Measurements from ENCODE around the gene TMEM150C.
"Not testable (repeated sequence)": the region's sequence is repeated elsewhere in the genome, so short reads cannot be mapped to it uniquely, and the experiment has no call there.

Gene TMEM150C

DNA sequence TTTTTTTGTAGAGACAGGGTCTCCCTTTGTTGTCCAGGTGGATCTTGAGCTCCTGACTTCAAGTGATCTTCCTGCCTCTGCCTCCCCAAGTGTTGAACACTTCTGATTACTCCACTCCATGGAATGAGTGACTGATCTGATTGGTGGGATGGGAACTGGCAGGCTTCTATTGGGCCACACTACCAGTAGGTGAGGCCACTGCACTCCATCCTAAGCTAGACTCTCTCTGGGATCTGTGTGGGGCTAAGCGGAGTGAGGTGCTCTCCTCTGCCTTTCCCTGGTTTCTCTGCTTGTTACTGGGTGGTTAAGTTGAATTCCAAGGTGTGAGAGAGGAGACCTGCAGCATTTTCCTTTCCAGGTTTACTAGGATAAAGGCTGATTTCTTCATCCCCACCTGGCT lies 72.7 kb downstream of the TMEM150C start:
- H3K4me1 Mint-ChIP-seq (ENCODE audit: low read depth): no peaks in the 10 kb centered on the region
- no peak for DNase-seq (ENCODE audit: low spot score)
- H3K27ac Mint-ChIP-seq: no peak overlapping the region
- no peaks in the 10 kb centered on the region for H3K9me3 Mint-ChIP-seq
- H3K36me3 Mint-ChIP-seq (ENCODE audit: low read depth): no peaks in the 10 kb centered on the region
- no peak overlapping the region for H3K4me3 Mint-ChIP-seq
- H3K27me3 Mint-ChIP-seq (ENCODE audit: low read depth): no peaks in the 10 kb centered on the region

DNA sequence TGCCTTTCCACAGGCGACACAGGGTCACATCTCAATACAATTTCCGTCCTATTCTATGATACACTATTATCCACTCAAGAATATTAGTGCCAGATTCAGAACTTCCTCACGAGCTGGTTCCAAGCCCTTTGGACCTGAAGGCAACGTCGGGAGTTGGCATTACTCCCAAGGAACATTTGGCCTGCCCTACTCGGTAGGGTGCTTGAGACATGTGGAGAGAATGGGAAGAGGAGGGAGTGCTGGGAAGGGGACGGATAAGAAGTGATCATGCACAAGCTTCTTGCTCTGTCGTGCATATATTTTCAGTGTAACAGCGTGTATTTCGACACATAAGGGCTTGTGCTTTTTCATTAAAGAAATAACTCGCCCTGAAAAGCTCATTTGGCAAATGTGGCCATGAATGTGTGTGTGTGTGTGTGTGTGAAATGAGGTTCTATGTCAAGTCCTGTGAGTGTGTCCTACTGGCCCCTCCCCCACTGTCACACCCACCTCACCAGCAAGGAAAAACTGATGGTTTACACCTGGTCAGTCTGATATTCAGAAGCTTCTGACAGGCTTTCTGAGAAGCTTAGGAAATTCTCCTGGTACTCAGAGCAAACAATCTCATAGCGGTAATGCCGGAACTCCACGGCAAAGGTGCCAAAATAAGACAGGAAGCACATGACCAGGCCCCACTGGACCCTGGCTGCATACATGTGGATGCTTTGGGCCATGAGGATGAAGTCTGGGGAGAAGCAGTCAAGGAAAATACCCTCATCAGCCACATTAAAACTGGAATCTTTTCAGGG lies 76.6 kb downstream of the TMEM150C start:
- DNase-seq (ENCODE audit: low spot score): no peak
- H3K4me1 Mint-ChIP-seq (ENCODE audit: low read depth): no peaks in the 10 kb centered on the region
- no peaks in the 10 kb centered on the region for H3K27me3 Mint-ChIP-seq (ENCODE audit: low read depth)
- H3K27ac Mint-ChIP-seq: no peak overlapping the region
- H3K36me3 Mint-ChIP-seq (ENCODE audit: low read depth): peaks cover 4% of the 10 kb centered on the region
- no peaks in the 10 kb centered on the region for H3K9me3 Mint-ChIP-seq
- no peak overlapping the region for H3K4me3 Mint-ChIP-seq

GRCh38 chr4:82482387-82482786 lies 79.4 kb downstream of the TMEM150C start:
- Mint-ChIP-seq H3K27me3 (ENCODE audit: low read depth) (no peaks in the 10 kb centered on the region), H3K27ac (no peak overlapping the region), H3K9me3 (no peaks in the 10 kb centered on the region), H3K36me3 (ENCODE audit: low read depth) (peaks cover 6% of the 10 kb centered on the region), H3K4me1 (ENCODE audit: low read depth) (no peaks in the 10 kb centered on the region), H3K4me3 (no peak overlapping the region)
- no peak for DNase-seq (ENCODE audit: low spot score)

- Mint-ChIP-seq H3K36me3 (ENCODE audit: low read depth) (peaks cover 6% of the 10 kb centered on the region), H3K4me3 (no peak overlapping the region), H3K27me3 (ENCODE audit: low read depth) (no peaks in the 10 kb centered on the region), H3K9me3 (no peaks in the 10 kb centered on the region), H3K4me1 (ENCODE audit: low read depth) (no peaks in the 10 kb centered on the region), H3K27ac (no peak overlapping the region)
- DNase-seq (ENCODE audit: low spot score): no peak
These were observed 80.3 kb downstream of the TMEM150C start for GRCh38 chr4:82481506-82481840.

- H3K27me3 Mint-ChIP-seq (ENCODE audit: low read depth): no peaks in the 10 kb centered on the region
- no peak overlapping the region for H3K4me3 Mint-ChIP-seq
- no peak for DNase-seq (ENCODE audit: low spot score)
- H3K27ac Mint-ChIP-seq: no peak overlapping the region
- H3K9me3 Mint-ChIP-seq: no peaks in the 10 kb centered on the region
- no peaks in the 10 kb centered on the region for H3K4me1 Mint-ChIP-seq (ENCODE audit: low read depth)
- H3K36me3 Mint-ChIP-seq (ENCODE audit: low read depth): peaks cover 6% of the 10 kb centered on the region
These were observed 80.8 kb downstream of the TMEM150C start for GRCh38 chr4:82480771-82481505.

DNA sequence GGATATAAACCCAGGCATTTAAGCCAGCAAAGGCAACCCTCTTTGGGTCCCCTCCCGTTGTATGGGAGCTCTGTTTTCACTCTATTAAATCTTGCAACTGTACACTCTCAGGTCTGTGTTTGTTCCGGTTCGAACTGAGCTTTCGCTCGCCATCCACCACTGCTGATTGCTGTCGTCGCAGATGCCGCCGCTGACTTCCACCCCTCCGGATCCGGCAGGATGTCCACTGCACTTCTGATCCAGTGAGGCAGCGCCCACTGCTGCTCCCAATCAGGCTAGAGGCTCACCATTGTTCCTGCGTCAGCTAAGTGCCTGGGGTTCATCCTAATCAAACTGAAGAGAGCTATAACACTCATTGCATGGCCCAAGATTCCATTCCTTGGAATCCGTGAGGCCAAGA lies 82.2 kb downstream of the TMEM150C start:
- Mint-ChIP-seq H3K36me3 (ENCODE audit: low read depth) (peaks cover 6% of the 10 kb centered on the region), H3K27ac (no peak overlapping the region), H3K4me1 (ENCODE audit: low read depth) (no peaks in the 10 kb centered on the region), H3K27me3 (ENCODE audit: low read depth) (no peaks in the 10 kb centered on the region), H3K4me3 (no peak overlapping the region), H3K9me3 (no peaks in the 10 kb centered on the region)
- no peak for DNase-seq (ENCODE audit: low spot score)

DNA sequence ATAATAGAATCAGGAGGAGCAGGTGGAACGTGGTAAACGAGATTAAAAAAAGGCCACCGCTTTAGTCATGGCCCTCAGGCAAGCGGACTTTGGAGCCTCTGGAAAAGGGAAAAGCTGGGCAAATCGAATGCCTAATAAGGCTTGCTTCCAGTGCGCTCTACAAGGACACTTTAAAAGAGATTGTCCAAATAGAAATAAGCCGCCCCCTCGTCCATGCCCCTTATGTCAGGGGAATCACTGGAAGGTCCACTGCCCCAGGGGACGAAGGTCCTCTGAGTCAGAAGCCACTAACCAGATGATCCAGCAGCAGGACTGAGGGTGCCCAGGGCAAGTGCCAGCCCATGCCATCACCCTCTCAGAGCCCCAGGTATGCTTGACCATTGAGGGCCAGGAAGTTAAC lies 84.3 kb downstream of the TMEM150C start:
- DNase-seq (ENCODE audit: low spot score); H3K4me1 Mint-ChIP-seq (ENCODE audit: low read depth); H3K36me3 Mint-ChIP-seq (ENCODE audit: low read depth); H3K27me3 Mint-ChIP-seq (ENCODE audit: low read depth); H3K4me3 Mint-ChIP-seq; H3K27ac Mint-ChIP-seq; H3K9me3 Mint-ChIP-seq: not testable (repeated sequence)

GRCh38 chr4:82475931-82476330 lies 85.9 kb downstream of the TMEM150C start:
- H3K4me1 Mint-ChIP-seq (ENCODE audit: low read depth); H3K27me3 Mint-ChIP-seq (ENCODE audit: low read depth); H3K4me3 Mint-ChIP-seq; H3K9me3 Mint-ChIP-seq; DNase-seq (ENCODE audit: low spot score); H3K36me3 Mint-ChIP-seq (ENCODE audit: low read depth); H3K27ac Mint-ChIP-seq: not testable (repeated sequence)

DNA sequence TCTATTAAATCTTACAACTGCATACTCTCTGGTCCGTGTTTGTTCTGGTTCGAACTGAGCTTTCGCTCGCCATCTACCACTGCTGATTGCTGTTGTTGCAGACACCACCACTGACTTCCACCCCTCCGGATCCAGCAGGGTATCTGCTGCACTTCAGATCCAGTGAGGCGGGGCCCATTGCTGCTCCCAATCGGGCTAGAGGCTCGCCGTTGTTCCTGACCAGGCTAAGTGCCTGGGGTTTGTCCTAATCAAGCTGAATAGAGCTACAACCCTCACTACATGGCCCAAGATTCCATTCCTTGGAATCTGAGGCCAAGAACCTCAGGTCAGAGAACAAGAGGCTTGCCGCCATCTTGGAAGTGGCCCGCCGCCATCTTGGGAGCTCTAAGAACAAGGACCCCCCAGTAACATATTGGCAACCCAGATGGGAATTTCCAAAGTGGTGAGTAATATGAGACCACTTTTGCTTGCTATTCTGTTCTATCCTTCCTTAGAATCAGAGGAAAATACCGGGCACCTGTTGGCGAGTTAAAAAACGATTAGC lies 88.1 kb downstream of the TMEM150C start:
- H3K9me3 Mint-ChIP-seq: no peaks in the 10 kb centered on the region
- H3K27ac Mint-ChIP-seq: no peak overlapping the region
- peaks cover 2% of the 10 kb centered on the region for H3K36me3 Mint-ChIP-seq (ENCODE audit: low read depth)
- H3K27me3 Mint-ChIP-seq (ENCODE audit: low read depth): no peaks in the 10 kb centered on the region
- no peak for DNase-seq (ENCODE audit: low spot score)
- H3K4me3 Mint-ChIP-seq: no peak overlapping the region
- H3K4me1 Mint-ChIP-seq (ENCODE audit: low read depth): no peaks in the 10 kb centered on the region

- not testable (repeated sequence) for DNase-seq (ENCODE audit: low spot score); H3K27me3 Mint-ChIP-seq (ENCODE audit: low read depth); H3K9me3 Mint-ChIP-seq; H3K4me1 Mint-ChIP-seq (ENCODE audit: low read depth); H3K36me3 Mint-ChIP-seq (ENCODE audit: low read depth); H3K4me3 Mint-ChIP-seq; H3K27ac Mint-ChIP-seq
These were observed 88.7 kb downstream of the TMEM150C start for GRCh38 chr4:82473080-82473479.

DNA sequence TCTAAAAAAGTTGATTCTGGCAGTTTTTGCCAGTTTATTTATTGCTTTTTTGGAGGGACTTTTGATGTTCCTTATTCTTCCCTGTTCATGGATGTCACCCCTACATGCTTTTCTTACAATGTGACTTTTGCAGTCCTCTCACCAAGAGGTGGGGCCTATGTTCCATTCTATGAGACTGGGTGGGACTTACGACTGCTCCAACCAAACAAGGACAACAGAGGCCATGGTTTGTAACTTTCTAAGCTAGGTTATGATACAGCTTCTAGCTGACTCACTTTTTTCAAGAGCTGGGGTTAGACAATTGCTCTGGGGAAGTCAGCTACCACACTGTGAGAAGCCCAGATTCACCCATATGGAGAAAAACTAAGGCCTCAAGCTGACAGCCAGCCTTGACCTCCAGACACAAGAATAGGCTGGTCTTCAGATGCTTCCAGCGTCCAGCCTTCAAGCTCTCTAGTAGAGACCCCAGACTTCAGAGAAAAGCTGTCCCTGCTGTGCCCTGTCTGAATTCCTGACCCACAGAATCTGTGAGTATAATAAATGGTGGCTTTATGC lies 91.9 kb downstream of the TMEM150C start:
- DNase-seq (ENCODE audit: low spot score): no peak
- H3K4me1 Mint-ChIP-seq (ENCODE audit: low read depth): no peaks in the 10 kb centered on the region
- H3K36me3 Mint-ChIP-seq (ENCODE audit: low read depth): peaks cover 5% of the 10 kb centered on the region
- H3K27ac Mint-ChIP-seq: no peak overlapping the region
- H3K4me3 Mint-ChIP-seq: no peak overlapping the region
- H3K27me3 Mint-ChIP-seq (ENCODE audit: low read depth): no peaks in the 10 kb centered on the region
- no peaks in the 10 kb centered on the region for H3K9me3 Mint-ChIP-seq

DNA sequence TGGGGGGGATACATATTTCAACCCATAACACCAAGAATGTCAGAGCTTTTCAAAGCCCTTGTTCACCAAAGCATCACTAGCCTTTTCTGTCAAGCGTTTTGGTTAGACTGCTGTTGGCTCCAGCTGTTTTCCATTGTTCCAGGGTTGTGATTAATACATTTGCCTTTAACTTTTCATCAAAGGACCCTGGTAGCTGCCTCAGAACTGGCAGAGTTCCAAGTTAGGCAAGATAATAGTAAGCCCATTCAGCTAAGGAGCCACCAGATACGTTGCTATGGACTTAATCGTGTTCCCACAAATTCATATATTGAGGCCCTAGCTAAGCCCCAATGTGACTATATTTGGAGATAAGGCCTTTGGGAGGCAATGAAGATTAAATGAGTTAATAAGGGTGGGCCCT lies 94.3 kb downstream of the TMEM150C start:
- Mint-ChIP-seq H3K4me3 (no peak overlapping the region), H3K27me3 (ENCODE audit: low read depth) (no peaks in the 10 kb centered on the region), H3K9me3 (no peaks in the 10 kb centered on the region), H3K4me1 (ENCODE audit: low read depth) (no peaks in the 10 kb centered on the region), H3K36me3 (ENCODE audit: low read depth) (peaks cover 13% of the 10 kb centered on the region), H3K27ac (no peak overlapping the region)
- DNase-seq (ENCODE audit: low spot score): no peak

GRCh38 chr4:82463221-82463620 lies 98.6 kb downstream of the TMEM150C start:
- H3K27me3 Mint-ChIP-seq (ENCODE audit: low read depth): no peaks in the 10 kb centered on the region
- no peaks in the 10 kb centered on the region for H3K4me1 Mint-ChIP-seq (ENCODE audit: low read depth)
- no peaks in the 10 kb centered on the region for H3K9me3 Mint-ChIP-seq
- H3K4me3 Mint-ChIP-seq: no peak overlapping the region
- H3K36me3 Mint-ChIP-seq (ENCODE audit: low read depth): peaks cover 13% of the 10 kb centered on the region
- no peak for DNase-seq (ENCODE audit: low spot score)
- H3K27ac Mint-ChIP-seq: no peak overlapping the region

- peaks cover 18% of the 10 kb centered on the region for H3K36me3 Mint-ChIP-seq (ENCODE audit: low read depth)
- H3K27ac Mint-ChIP-seq: no peak overlapping the region
- H3K9me3 Mint-ChIP-seq: no peaks in the 10 kb centered on the region
- no peak overlapping the region for H3K4me3 Mint-ChIP-seq
- H3K27me3 Mint-ChIP-seq (ENCODE audit: low read depth): no peaks in the 10 kb centered on the region
- DNase-seq (ENCODE audit: low spot score): peak; percentile 62
- H3K4me1 Mint-ChIP-seq (ENCODE audit: low read depth): no peaks in the 10 kb centered on the region
These were observed 99.4 kb downstream of the TMEM150C start for GRCh38 chr4:82462415-82462831.

All from T-helper 2 cell treated with Interferon-gamma antibody and Interleukin-4, amounts not matched to agents 5 μg/mL and 100 μg/mL, for 36 hours (primary cell).